SK-N-MC (cell line): Measurements from ENCODE around the gene DUSP28.

ENCODE experiments used
- EZH2 ChIP-seq: fragments of 200-600 bp; sonication (generic); IDR thresholded peaks from one replicate; pipeline ENCODE4 v1.6.1; 2017; ENCODE audit warnings: antibody characterized with exemption
- FOXP2 ChIP-seq: optimal IDR thresholded peaks from 2 replicates; pipeline ENCODE3; 2011; ENCODE audit warnings: mild to moderate bottlenecking, moderate library complexity; ENCODE audit not compliant: insufficient read depth; ENCODE audit errors: extremely low read length, control extremely low read depth
- POLR2AphosphoS5 ChIP-seq: IDR thresholded peaks from 2 replicates; pipeline ENCODE4 v1.6.1; 2012; ENCODE audit warnings: mild to moderate bottlenecking, low read depth, low read length, borderline replicate concordance

DNA sequence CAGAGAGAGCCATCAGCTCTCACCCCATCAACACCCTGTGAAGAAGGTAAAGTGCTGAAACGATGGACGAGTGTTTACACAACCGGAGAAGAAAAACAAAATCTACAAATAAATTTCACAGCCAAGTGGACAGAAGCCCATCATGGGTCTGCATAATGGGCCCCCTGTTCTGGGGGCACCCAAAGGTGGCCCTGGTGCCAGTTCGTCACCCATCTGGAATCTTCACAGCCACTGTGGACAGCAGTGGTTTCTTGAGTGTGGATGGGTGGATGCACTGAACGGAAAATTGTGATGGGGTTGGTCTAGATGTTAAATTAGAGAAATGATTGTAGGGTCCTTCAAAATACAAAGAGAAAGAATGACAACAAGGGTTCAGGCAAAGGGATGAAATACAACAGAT is 41.2 kb upstream of the DUSP28 start:
- TF ChIP-seq POLR2AphosphoS5 (no peak), EZH2 (no peak), FOXP2 (no peak)
